GM12878 (cell line): Measurements from ENCODE around the gene CDH16. TPM values are rescaled to one million over a fixed set of nuclear protein-coding genes. Genes with fewer than 3 reads are reported as not detected.

Source experiments
- ATAC-seq: fragments of 200-7000 bp; cut with Tn5 transposase; 3 replicates; pipeline ENCODE4 v1.9.1; 2020; ENCODE audit warnings: mild to moderate bottlenecking, moderate library complexity
- BruUV-seq: library from RNA; stranded (reverse); fragments of 400-500 nt; replicated peaks from 2 replicates; lab custom pipeline; 2021; lab: Mats Ljungman, UMichigan
- CTCF ChIA-PET: fragments of 300-600 bp; sonication (Branson Sonifier 250); formaldehyde crosslinking; extraction: SDS; loops from one replicate; lab custom pipeline; 2021; ENCODE audit warnings: inconsistent platforms; lab: Yijun Ruan, JAX
- POLR2A ChIA-PET: fragments of 350-600 bp; formaldehyde crosslinking; extraction: SDS; loops from one replicate; lab custom pipeline; 2021; ENCODE audit warnings: inconsistent platforms; lab: Charles Lee
- RAD21 ChIA-PET: fragments of 300-600 bp; sonication (Branson Sonifier 250); formaldehyde crosslinking; loops from one replicate; lab custom pipeline; 2023; ENCODE audit warnings: antibody characterized with exemption; ENCODE audit not compliant: unreplicated experiment; lab: Charles Lee
- SMC1A ChIA-PET: fragments of 300-600 bp; sonication (Branson Sonifier 250); formaldehyde crosslinking; loops from one replicate; lab custom pipeline; 2023; ENCODE audit not compliant: unreplicated experiment, uncharacterized antibody; lab: Charles Lee
- DNase-seq: peaks from one replicate; pipeline ENCODE4 v3.0.0-alpha.2; 2011; ENCODE audit warnings: low read depth, low spot score
- FAIRE-seq: peaks from 3 replicates; lab custom pipeline; 2011; peaks lifted over from hg19 to GRCh38; lab: Jason Lieb, UNC
- H2AFZ ChIP-seq: 2 replicates; pipeline ENCODE4 v1.6.0; 2011; ENCODE audit warnings: low read depth, low read length, control low read depth; ENCODE audit not compliant: control insufficient read depth
- H3K27ac ChIP-seq: 2 replicates; pipeline ENCODE4 v1.5.1; 2011; ENCODE audit warnings: control low read depth; ENCODE audit not compliant: control insufficient read depth, insufficient read depth
- H3K27me3 ChIP-seq, 2 experiments: replicated peaks in 1 of 2; 2 replicates each; pipeline versions ENCODE4 v1.6.0 to v1.6.1; 2011; ENCODE audit warnings: low read length in 1 of 2; ENCODE audit not compliant: control insufficient read depth in 2 of 2, insufficient read depth in 2 of 2
- H3K36me3 ChIP-seq, 2 experiments: 2 replicates each; pipeline ENCODE4 v1.5.1; 2011; ENCODE audit warnings: low read length in 1 of 2; ENCODE audit not compliant: control insufficient read depth in 2 of 2, insufficient read depth in 2 of 2
- H3K4me1 ChIP-seq: 2 replicates; pipeline ENCODE4 v1.6.1; 2011; ENCODE audit warnings: mild to moderate bottlenecking, low read length, moderate library complexity, mixed read lengths; ENCODE audit not compliant: control insufficient read depth, insufficient read depth
- H3K4me2 ChIP-seq: 2 replicates; pipeline ENCODE4 v1.6.0; 2011; ENCODE audit warnings: control low read depth; ENCODE audit not compliant: control insufficient read depth, insufficient read depth
- H3K4me3 ChIP-seq: fragments of 200-600 bp; sonication (generic); 2 replicates; pipeline ENCODE4 v1.5.1; 2016
- H3K79me2 ChIP-seq: 2 replicates; pipeline ENCODE4 v1.6.0; 2011; ENCODE audit warnings: low read length; ENCODE audit not compliant: control insufficient read depth, insufficient read depth
- H3K9ac ChIP-seq: 2 replicates; pipeline ENCODE4 v1.8.0; 2011; ENCODE audit warnings: low read length, control low read depth, mixed read lengths; ENCODE audit not compliant: control insufficient read depth, insufficient read depth
- H3K9me3 ChIP-seq: replicated peaks from 3 replicates; pipeline ENCODE4 v1.5.1; 2011; ENCODE audit warnings: mild to moderate bottlenecking, low read length; ENCODE audit not compliant: control insufficient read depth, insufficient read depth
- H4K20me1 ChIP-seq: 2 replicates; pipeline ENCODE4 v1.6.0; 2011; ENCODE audit not compliant: control insufficient read depth, insufficient read depth
- BHLHE40 ChIP-seq, 2 experiments: fragments of 450-650 bp in 1 of 2; IDR thresholded peaks; 2 replicates each; pipeline ENCODE4 v1.6.1; 2011 to 2017; ENCODE audit warnings: low read depth in 2 of 2, borderline replicate concordance in 1 of 2, improper control_type of control experiment in 1 of 2, low read length in 1 of 2, mild to moderate bottlenecking in 1 of 2
- DPF2 ChIP-seq: fragments of 450-650 bp; IDR thresholded peaks from 2 replicates; pipeline ENCODE4 v1.6.1; 2017; ENCODE audit warnings: mild to moderate bottlenecking
- KAT2A ChIP-seq: conservative IDR thresholded peaks from 2 replicates; pipeline ENCODE4 v1.6.1; 2011; ENCODE audit warnings: low read depth, low read length; ENCODE audit not compliant: control insufficient read depth
- ZNF217 ChIP-seq: fragments of 450-650 bp; IDR thresholded peaks from 2 replicates; pipeline ENCODE4 v1.6.1; 2017; ENCODE audit warnings: antibody characterized with exemption, mild to moderate bottlenecking
- ZNF687 ChIP-seq: fragments of 450-650 bp; IDR thresholded peaks from 2 replicates; pipeline ENCODE4 v1.6.1; 2017; ENCODE audit warnings: mild to moderate bottlenecking, moderate library complexity
- WGBS: methylation state at CpG from one replicate; pipeline ENCODE4 v1.1.6; 2016; ENCODE audit warnings: low lambda C conversion rate; ENCODE audit not compliant: insufficient replicate concordance, insufficient coverage; ENCODE audit errors: missing lambda C conversion rate; 5-methylcytosine and 5-hydroxymethylcytosine counted together
- in situ Hi-C: fragments of 300-500 bp; cut with MboI; formaldehyde crosslinking; loops from 9 replicates; pipeline ENCODE4 v1.14.3; 2018; ENCODE audit warnings: mixed read lengths
- intact Hi-C: fragments of 100-400 bp; cut with micrococcal nuclease; formaldehyde crosslinking; loops from one replicate; pipeline ENCODE4 v1.14.2; 2022; ENCODE audit not compliant: unreplicated experiment
- polyA plus RNA-seq, 11 experiments: library from polyadenylated mRNA; depleted of rRNA in 4 of 11; unstranded in 6 of 11; stranded (reverse) in 5 of 11; fragments of >200 nt; fragmentation: Nextera tagmentation in 4 of 11; fragmentation: Illumina TruSeq in 1 of 11; extraction: Ambion mirVana in 4 of 11; extraction: Trizol in 1 of 11; gene quantifications; 1 replicate in 1 of 11; 2 replicates in 10 of 11; pipeline versions ENCODE4 v1.2.1 to v1.2.3, GENCODE V29; 2011 to 2016; ENCODE audit warnings: inconsistent platforms in 2 of 11, missing spikeins in 2 of 11, low read depth in 1 of 11
- total RNA-seq, 4 experiments: library from RNA; depleted of rRNA in 3 of 4; stranded (reverse); fragments of >200 nt in 3 of 4; fragmentation: Illumina TruSeq in 1 of 4; extraction: Trizol in 1 of 4; gene quantifications; 2 replicates each; pipeline versions ENCODE4 v1.2.1 to v1.2.3, GENCODE V29; 2013 to 2021

Gene CDH16
- total and polyA plus RNA-seq, 10 of the 15 experiments (the other 5 are each of a cell fraction or from before 2014, with no cell fraction given), result 0.05 TPM; not detected in 9

GRCh38 chr16:66910175-66910940, 8.3 kb downstream of the CDH16 start (continued):
- TF ChIP-seq ZNF687 (no peak), BHLHE40 (IDR thresholded peaks at IDR 0.05; ENCODE audit: borderline replicate concordance in 1 of 2, low read depth in 2 of 2, low read length in 1 of 2) (no peak)
- TF ChIP-seq, all 136 proteins: peak for 0

GRCh38 chr16:66908762-66909559, 9.7 kb downstream of the CDH16 start:
- BruUV-seq, result no TSS peak
- POLR2A ChIA-PET, result no interaction called here

More at GRCh38 chr16:66908762-66909559, 9.7 kb downstream of the CDH16 start:
- Histone ChIP-seq H3K27ac (no peak overlapping the region), H3K9me3 (no peaks in the 10 kb centered on the region), H3K4me1 (peaks cover 4% of the 10 kb centered on the region; the same call in 1 of the 2 replicates), H3K79me2 (no peaks in the 10 kb centered on the region), H3K27me3 (no peaks in the 10 kb centered on the region; a peak in 1 of 4 replicates), H2AFZ (no peak overlapping the region), H3K36me3 (no peaks in the 10 kb centered on the region), H3K9ac (no peak overlapping the region), H3K4me3 (no peak overlapping the region), H4K20me1 (no peaks in the 10 kb centered on the region), H3K4me2 (no peak overlapping the region)
- DNase-seq (no peak), ATAC-seq (no peak), FAIRE-seq (no peak)
- ChIA-PET CTCF (interaction anchor here (1.2 to 1.3 kb wide), 2 partner anchors 12 to 16 kb away, joined by 3 to 4 read pairs; no protein-coding TSS in a partner anchor), RAD21 (no interaction called here), SMC1A (interaction anchor here (1.4 kb wide), 1 partner anchor 41 kb away, joined by 3 read pairs; no protein-coding TSS in a partner anchor)
- in situ Hi-C loops, result no loop called here
- intact Hi-C loops, result no loop called here
- WGBS, result 54% methylated on average over 9 of the region's 14 CpGs
- TF ChIP-seq KAT2A (no peak), ZNF217 (no peak), DPF2 (no peak)
